ENCODE results near the gene NME7.
"Not testable (repeated sequence)": the region's sequence is repeated elsewhere in the genome, so short reads cannot be mapped to it uniquely, and the experiment has no call there.

Gene NME7

GRCh38 chr1:169300854-169301253 is 66.7 kb downstream of the NME7 start:
- DNase-seq: no peak

- DNase-seq: no peak
Measured at GRCh38 chr1:169298441-169298840, 69.2 kb downstream of the NME7 start.

GRCh38 chr1:169295846-169296245 is 71.8 kb downstream of the NME7 start:
- no peak for DNase-seq

- DNase-seq: no peak
Measured at GRCh38 chr1:169295425-169295824, 72.2 kb downstream of the NME7 start.

- DNase-seq: no peak
Measured at GRCh38 chr1:169289016-169289415, 78.6 kb downstream of the NME7 start.

- no peak for DNase-seq
Measured at GRCh38 chr1:169288011-169288414, 79.6 kb downstream of the NME7 start.

GRCh38 chr1:169287280-169287679 is 80.3 kb downstream of the NME7 start:
- no peak for DNase-seq

- DNase-seq: not testable (repeated sequence)
Measured at GRCh38 chr1:169281562-169281961, 86.0 kb downstream of the NME7 start.

GRCh38 chr1:169271098-169271497 is 96.5 kb downstream of the NME7 start:
- DNase-seq: no peak

GRCh38 chr1:169266133-169266532 is 101.5 kb downstream of the NME7 start:
- no peak for DNase-seq

- DNase-seq: no peak
Measured at GRCh38 chr1:169263059-169263458, 104.5 kb downstream of the NME7 start.

- no peak for DNase-seq
Measured at GRCh38 chr1:169261884-169262283, 105.7 kb downstream of the NME7 start.

- DNase-seq: no peak
Measured at GRCh38 chr1:169260478-169261151, 107.0 kb downstream of the NME7 start.

GRCh38 chr1:169259816-169260215 is 107.8 kb downstream of the NME7 start:
- DNase-seq: no peak

- DNase-seq: no peak
Measured at GRCh38 chr1:169250795-169251194, 116.8 kb downstream of the NME7 start.

- no peak for DNase-seq
Measured at GRCh38 chr1:169250022-169250421, 117.6 kb downstream of the NME7 start.

- no peak for DNase-seq
Measured at GRCh38 chr1:169249611-169250010, 118.0 kb downstream of the NME7 start.

GRCh38 chr1:169245706-169246105 is 121.9 kb downstream of the NME7 start:
- no peak for DNase-seq

- DNase-seq: no peak
Measured at GRCh38 chr1:169240449-169241232, 127.0 kb downstream of the NME7 start.

- no peak for DNase-seq
Measured at GRCh38 chr1:169236880-169237279, 130.7 kb downstream of the NME7 start.

GRCh38 chr1:169236143-169236542 is 131.5 kb downstream of the NME7 start:
- no peak for DNase-seq

- DNase-seq: no peak
Measured at GRCh38 chr1:169235568-169235967, 132.0 kb downstream of the NME7 start.

- DNase-seq: no peak
Measured at GRCh38 chr1:169234780-169235179, 132.8 kb downstream of the NME7 start.

GRCh38 chr1:169217636-169218035 is 150.0 kb downstream of the NME7 start:
- DNase-seq: no peak

- DNase-seq: no peak
Measured at GRCh38 chr1:169214598-169214997, 153.0 kb downstream of the NME7 start.
